Adrenal gland (tissue), 5 donors: Measurements from ENCODE around the gene GIMAP8.

ENCODE experiments used
- POLR2A ChIP-seq, 2 donors: fragments of 450-650 bp; IDR thresholded peaks; one replicate each; pipeline ENCODE4 v1.6.1; 2017; ENCODE audit warnings: antibody characterized with exemption in 2 of 2, mild to moderate bottlenecking in 2 of 2, moderate library complexity in 1 of 2
- TF ChIP-seq, protein P1 (sequence below), 6 experiments: fragments of 450-650 bp in 4 of 6; fragments of 200-600 bp in 2 of 6; sonication (generic) in 1 of 6; IDR thresholded peaks; 1 replicate in 5 of 6; 2 replicates in 1 of 6; pipeline versions ENCODE4 v1.5.1 to v1.8.0; 2016 to 2021; ENCODE audit warnings: antibody characterized with exemption in 6 of 6, mild to moderate bottlenecking in 2 of 6, moderate library complexity in 1 of 6
- donor health status: DM: no; HTN: no; CAD: no.

DNA sequence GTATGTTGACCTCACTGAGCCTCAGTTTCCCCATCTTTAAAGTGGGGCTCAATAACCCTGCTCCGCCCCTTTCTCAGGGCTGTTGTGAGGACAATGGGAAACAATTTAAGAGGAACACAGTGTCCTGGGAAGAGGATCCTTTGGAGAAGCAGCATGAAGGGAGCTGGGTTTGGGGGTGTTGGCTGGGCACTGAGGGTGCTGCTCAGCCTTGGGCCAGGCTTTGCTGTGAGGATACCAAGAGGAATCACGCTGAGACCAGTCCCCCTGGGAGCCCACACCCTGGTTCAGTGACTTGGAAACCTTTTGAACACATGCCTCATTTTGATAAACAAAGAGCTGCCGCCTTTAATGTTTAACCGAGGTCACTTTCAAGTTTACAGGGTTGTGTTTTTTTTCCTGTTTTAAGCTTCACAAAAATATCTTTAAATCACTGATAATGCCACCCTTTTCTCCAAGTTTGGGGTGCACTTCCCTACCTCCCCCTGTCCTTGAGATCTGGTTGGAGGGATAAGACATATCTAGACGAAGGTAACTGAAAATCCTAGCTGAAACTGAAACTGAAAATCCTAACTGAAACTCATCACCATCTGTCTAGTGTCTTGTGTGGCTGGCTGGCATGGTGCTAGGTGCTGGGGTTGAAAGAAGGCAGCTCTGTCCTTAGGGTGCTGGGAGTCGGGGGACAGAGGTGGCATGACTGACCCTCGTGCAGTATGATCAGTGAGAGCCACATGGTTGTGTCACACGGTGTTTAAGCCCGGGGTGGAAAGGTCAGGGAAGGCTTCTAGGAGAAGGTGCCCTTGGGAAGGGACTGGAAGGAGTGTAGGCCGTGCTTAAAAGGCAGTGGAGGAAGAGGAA, 43.6 kb upstream of the GIMAP8 start:
- TF ChIP-seq, protein P1, sequence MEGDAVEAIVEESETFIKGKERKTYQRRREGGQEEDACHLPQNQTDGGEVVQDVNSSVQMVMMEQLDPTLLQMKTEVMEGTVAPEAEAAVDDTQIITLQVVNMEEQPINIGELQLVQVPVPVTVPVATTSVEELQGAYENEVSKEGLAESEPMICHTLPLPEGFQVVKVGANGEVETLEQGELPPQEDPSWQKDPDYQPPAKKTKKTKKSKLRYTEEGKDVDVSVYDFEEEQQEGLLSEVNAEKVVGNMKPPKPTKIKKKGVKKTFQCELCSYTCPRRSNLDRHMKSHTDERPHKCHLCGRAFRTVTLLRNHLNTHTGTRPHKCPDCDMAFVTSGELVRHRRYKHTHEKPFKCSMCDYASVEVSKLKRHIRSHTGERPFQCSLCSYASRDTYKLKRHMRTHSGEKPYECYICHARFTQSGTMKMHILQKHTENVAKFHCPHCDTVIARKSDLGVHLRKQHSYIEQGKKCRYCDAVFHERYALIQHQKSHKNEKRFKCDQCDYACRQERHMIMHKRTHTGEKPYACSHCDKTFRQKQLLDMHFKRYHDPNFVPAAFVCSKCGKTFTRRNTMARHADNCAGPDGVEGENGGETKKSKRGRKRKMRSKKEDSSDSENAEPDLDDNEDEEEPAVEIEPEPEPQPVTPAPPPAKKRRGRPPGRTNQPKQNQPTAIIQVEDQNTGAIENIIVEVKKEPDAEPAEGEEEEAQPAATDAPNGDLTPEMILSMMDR (IDR thresholded peaks at IDR 0.05): no peak
- no peak for TF ChIP-seq POLR2A (IDR thresholded peaks at IDR 0.05)
